GM10266 (cell line): ENCODE data around the gene PPP2R5C.
A peak's percentile ranks its signal among the peaks of the same experiment; 100 is the strongest.

Source experiments
- DNase-seq: peaks from one replicate; pipeline ENCODE4 v3.0.0; 2012; ENCODE audit errors: extremely low spot score
- TF ChIP-seq, protein P1 (sequence below): IDR thresholded peaks from 2 replicates; pipeline ENCODE4 v1.5.1; 2012; ENCODE audit warnings: mild to moderate bottlenecking, low read depth; ENCODE audit not compliant: control insufficient read depth, insufficient read depth; ENCODE audit errors: missing control alignments

The PPP2R5C gene

GRCh38 chr14:101761881-101762529 is 496 bp downstream of the PPP2R5C start:
- peak; percentile 66 for DNase-seq
- TF ChIP-seq, protein P1, sequence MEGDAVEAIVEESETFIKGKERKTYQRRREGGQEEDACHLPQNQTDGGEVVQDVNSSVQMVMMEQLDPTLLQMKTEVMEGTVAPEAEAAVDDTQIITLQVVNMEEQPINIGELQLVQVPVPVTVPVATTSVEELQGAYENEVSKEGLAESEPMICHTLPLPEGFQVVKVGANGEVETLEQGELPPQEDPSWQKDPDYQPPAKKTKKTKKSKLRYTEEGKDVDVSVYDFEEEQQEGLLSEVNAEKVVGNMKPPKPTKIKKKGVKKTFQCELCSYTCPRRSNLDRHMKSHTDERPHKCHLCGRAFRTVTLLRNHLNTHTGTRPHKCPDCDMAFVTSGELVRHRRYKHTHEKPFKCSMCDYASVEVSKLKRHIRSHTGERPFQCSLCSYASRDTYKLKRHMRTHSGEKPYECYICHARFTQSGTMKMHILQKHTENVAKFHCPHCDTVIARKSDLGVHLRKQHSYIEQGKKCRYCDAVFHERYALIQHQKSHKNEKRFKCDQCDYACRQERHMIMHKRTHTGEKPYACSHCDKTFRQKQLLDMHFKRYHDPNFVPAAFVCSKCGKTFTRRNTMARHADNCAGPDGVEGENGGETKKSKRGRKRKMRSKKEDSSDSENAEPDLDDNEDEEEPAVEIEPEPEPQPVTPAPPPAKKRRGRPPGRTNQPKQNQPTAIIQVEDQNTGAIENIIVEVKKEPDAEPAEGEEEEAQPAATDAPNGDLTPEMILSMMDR, result no peak

DNA sequence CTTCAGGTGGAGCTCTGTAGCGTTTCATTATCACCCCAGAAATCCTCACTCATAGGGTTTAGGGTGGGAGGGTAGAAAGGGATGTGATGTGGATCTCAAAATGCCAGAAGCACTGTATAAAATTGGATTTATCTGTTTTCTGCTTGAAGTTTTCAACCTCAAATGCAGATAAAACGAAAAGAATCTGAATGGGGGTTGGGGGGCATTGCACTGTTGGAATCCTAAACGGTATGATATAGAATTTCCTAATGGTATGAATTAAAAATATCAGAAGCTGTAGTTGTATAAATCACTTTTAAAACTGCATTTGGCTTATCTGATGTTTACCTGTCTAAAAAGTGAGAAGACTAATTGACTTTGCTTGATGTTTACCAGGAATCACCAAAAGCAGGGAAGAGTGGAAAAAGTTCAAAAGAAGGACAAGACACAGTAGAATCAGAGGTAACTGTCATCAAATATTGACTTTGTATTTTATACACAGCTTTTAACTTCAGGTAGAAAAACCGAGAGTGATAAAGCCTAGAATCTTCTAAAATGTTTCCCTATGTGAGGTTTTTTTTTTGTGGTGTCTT is 1.1 kb downstream of the PPP2R5C start:
- TF ChIP-seq, protein P1, result no peak
- DNase-seq, result no peak

DNA sequence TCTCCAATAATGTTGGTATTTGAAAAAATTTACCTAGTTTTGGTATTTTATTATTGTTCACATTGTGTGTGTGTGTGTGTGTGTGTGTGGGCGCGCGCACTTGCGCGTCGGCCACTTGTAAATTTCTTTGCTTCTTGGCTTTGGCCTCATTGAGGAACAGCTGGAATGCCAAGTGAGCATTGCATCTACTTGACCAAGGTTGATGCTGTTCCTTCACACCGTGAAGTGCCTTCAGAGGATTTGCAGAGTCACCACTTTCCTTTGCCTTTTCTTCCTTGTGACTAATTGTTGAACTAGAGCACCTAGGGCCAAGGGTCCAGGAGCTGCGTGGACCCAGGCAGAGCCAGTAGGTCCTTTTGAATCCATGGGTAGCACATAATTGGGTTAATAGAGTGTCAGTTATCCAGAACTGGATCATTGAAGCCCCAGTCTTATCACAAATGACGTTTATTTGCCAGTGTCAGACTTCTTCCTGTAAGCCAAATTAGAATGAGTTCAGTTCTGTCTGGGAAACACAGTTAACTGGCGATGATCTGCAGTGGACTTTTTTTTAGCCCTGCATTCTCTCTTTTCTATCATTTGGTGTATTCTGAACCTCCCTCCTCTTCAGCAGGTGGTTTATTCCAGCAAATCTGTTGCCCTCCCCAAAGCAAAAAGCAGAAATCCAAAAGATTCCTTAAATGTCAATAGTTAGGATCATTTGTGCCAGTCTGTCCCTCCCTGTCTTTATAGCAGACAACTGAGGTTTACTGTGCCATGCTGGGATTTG is 2.6 kb downstream of the PPP2R5C start:
- TF ChIP-seq, protein P1, result no peak
- DNase-seq, result no peak

- DNase-seq, result no peak
- TF ChIP-seq, protein P1, result no peak
Measured at GRCh38 chr14:101767618-101768362, 6.3 kb downstream of the PPP2R5C start.

DNA sequence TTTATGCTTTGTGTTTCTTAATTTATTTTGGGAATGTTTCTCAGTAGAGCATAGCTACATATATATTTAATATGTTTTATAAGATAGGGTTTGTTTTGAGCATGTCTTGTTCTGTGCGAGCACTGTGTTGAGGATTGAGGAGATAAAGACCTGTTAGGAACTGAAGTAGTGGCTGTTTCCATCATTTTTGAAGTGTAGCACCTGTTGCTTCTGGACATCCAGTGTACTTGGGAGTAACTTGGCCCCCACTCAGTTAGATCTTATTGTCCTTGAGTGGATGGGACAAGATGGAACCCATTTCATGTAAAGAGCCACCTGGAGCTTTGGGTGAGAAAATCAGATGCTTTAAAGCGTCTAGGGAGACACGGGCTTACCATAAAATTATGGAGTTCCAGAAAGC is 8.7 kb downstream of the PPP2R5C start:
- TF ChIP-seq, protein P1, result no peak
- DNase-seq, result no peak

- TF ChIP-seq, protein P1, result no peak
- no peak for DNase-seq
Measured at GRCh38 chr14:101772770-101773169, 11.3 kb downstream of the PPP2R5C start.
